ENCODE data around the gene GOLGA1. TPM values are rescaled to one million over a fixed set of nuclear protein-coding genes. Genes with fewer than 3 reads are reported as not detected.

The GOLGA1 gene
- total and polyA plus RNA-seq, 9 of the 15 experiments (the other 6 are each of a cell fraction or from before 2014, with no cell fraction given): 2.9 to 15.9 (median 8.5) TPM

DNA sequence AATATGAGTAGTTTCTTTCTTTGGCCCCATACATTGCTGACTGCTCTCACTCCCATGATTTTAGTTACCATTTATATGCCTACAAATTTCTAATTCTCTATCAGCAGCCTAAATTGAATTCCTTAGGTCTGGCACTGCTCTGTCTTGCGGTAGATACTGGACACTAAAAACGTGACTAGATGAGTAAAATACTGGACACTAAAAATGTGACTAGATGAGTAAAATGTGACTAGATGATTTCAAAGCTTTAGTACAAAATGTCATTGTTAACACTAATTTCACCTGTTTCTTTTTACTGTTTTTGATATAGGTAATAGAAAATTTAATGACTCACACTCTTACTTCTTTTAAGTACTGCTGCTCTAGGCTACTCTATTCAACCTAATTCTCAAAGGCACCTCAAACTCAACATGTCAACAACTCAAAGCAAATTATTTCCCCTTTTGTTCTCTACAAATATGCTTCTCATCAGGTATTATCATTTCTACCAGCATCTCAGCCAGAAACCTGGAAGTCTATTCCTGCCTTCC lies 31.4 kb upstream of the GOLGA1 start (continued):
- TF ChIP-seq ZNF592 (IDR thresholded peaks at IDR 0.05): no peak
- TF ChIP-seq, protein P1, sequence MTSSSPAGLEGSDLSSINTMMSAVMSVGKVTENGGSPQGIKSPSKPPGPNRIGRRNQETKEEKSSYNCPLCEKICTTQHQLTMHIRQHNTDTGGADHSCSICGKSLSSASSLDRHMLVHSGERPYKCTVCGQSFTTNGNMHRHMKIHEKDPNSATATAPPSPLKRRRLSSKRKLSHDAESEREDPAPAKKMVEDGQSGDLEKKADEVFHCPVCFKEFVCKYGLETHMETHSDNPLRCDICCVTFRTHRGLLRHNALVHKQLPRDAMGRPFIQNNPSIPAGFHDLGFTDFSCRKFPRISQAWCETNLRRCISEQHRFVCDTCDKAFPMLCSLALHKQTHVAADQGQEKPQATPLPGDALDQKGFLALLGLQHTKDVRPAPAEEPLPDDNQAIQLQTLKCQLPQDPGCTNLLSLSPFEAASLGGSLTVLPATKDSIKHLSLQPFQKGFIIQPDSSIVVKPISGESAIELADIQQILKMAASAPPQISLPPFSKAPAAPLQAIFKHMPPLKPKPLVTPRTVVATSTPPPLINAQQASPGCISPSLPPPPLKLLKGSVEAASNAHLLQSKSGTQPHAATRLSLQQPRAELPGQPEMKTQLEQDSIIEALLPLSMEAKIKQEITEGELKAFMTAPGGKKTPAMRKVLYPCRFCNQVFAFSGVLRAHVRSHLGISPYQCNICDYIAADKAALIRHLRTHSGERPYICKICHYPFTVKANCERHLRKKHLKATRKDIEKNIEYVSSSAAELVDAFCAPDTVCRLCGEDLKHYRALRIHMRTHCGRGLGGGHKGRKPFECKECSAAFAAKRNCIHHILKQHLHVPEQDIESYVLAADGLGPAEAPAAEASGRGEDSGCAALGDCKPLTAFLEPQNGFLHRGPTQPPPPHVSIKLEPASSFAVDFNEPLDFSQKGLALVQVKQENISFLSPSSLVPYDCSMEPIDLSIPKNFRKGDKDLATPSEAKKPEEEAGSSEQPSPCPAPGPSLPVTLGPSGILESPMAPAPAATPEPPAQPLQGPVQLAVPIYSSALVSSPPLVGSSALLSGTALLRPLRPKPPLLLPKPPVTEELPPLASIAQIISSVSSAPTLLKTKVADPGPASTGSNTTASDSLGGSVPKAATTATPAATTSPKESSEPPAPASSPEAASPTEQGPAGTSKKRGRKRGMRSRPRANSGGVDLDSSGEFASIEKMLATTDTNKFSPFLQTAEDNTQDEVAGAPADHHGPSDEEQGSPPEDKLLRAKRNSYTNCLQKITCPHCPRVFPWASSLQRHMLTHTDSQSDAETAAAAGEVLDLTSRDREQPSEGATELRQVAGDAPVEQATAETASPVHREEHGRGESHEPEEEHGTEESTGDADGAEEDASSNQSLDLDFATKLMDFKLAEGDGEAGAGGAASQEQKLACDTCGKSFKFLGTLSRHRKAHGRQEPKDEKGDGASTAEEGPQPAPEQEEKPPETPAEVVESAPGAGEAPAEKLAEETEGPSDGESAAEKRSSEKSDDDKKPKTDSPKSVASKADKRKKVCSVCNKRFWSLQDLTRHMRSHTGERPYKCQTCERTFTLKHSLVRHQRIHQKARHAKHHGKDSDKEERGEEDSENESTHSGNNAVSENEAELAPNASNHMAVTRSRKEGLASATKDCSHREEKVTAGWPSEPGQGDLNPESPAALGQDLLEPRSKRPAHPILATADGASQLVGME (CRISPR knock-in tag; IDR thresholded peaks at IDR 0.05): no peak
